ENCODE results near the gene GPC4.

DNA sequence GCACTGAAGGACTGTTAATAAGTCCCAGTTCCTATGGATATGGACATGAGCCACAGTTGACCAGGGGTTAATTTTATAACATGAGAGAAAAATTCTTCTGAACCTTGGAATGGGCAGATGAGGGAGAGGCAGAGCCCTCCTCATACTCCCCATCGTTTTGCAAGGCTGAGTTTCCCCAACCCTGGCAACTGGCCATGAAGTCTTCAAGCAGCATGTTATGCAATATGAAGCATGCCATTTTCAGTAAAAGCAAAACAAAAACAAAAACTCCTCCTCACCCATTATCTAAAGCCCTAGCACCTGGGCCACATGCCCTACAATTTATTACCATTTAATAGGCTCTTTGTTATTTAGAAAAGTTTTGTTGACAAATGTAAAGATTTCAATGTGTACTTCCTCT, 64.5 kb downstream of the GPC4 start:
- TF ChIP-seq, protein P1, sequence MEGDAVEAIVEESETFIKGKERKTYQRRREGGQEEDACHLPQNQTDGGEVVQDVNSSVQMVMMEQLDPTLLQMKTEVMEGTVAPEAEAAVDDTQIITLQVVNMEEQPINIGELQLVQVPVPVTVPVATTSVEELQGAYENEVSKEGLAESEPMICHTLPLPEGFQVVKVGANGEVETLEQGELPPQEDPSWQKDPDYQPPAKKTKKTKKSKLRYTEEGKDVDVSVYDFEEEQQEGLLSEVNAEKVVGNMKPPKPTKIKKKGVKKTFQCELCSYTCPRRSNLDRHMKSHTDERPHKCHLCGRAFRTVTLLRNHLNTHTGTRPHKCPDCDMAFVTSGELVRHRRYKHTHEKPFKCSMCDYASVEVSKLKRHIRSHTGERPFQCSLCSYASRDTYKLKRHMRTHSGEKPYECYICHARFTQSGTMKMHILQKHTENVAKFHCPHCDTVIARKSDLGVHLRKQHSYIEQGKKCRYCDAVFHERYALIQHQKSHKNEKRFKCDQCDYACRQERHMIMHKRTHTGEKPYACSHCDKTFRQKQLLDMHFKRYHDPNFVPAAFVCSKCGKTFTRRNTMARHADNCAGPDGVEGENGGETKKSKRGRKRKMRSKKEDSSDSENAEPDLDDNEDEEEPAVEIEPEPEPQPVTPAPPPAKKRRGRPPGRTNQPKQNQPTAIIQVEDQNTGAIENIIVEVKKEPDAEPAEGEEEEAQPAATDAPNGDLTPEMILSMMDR (conservative IDR thresholded peaks at IDR 0.05), result no peak
- TF ChIP-seq ZFX (IDR thresholded peaks at IDR 0.05), result no peak
